ENCODE data around the gene CARS2. TPM values are rescaled to one million over a fixed set of nuclear protein-coding genes. Genes with fewer than 3 reads are reported as not detected.
A peak's percentile ranks its signal among the peaks of the same experiment; 100 is the strongest.
"Not testable (repeated sequence)": the region's sequence is repeated elsewhere in the genome, so short reads cannot be mapped to it uniquely, and the experiment has no call there.

The CARS2 gene
- total RNA-seq, 2 experiments from 2014 or later, result 54.6 to 59.3 TPM

DNA sequence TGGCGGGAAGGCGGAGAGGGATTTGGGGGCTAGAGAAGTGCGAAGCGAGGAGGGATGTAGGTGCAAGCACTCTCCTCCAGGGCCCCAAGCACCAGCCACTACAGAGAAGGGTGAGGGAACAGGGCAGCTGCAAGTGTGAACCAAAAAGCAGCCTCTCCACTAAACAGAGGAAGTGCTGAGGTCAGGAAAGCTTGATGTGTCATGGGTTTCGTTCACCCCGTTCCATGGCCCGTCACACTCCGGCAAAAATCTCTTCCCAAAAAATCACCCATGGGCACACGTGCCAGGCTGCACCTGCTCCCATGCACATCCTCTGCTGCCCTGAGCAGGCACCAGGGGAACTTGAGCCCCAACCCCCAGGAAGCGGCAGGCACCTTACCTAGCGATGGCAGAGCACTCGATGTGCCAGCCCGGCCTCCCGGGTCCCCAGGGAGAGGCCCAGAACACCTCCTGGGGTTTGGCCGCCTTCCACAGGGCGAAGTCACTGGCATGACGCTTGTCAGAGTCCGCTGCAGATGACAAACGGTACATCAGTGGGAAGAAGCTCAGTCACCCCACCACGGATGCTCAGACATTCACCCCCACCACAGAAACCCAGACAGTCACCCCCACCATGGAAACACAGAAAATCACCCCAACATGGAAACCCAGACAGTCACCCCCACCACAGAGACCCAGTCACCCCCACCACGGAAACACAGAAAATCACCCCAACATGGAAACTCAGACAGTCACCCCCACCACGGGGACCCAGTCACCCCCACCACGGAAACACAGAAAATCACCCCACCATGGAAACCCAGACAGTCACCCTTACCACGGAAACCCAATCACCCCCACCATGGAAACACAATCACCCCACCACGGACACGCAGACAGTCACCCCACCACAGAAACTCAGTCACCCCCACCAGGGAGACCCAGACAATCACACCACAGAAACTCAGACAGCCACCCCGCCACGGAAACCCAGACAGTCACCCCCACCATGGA lies 29.0 kb downstream of the CARS2 start:
- Mint-ChIP-seq H3K9me3 (peaks cover 2% of the 10 kb centered on the region), H3K27me3 (no peaks in the 10 kb centered on the region), H3K4me1 (ENCODE audit: low read depth) (peaks cover 21% of the 10 kb centered on the region), H3K4me3 (no peak overlapping the region), H3K36me3 (peaks cover 64% of the 10 kb centered on the region), H3K27ac (no peak overlapping the region)
- CTCF ChIA-PET, result interaction anchor here (0.7 to 1.0 kb wide), 2 partner anchors 143 to 355 kb away, joined by 4 to 5 read pairs; no protein-coding TSS in a partner anchor
- peak; percentile 41 for DNase-seq
- intact Hi-C loops (cut with micrococcal nuclease), result no loop called here
- POLR2A ChIA-PET, result interaction anchor here (0.9 kb wide), 1 partner anchor 39 kb away, joined by 3 read pairs; no protein-coding TSS in a partner anchor

DNA sequence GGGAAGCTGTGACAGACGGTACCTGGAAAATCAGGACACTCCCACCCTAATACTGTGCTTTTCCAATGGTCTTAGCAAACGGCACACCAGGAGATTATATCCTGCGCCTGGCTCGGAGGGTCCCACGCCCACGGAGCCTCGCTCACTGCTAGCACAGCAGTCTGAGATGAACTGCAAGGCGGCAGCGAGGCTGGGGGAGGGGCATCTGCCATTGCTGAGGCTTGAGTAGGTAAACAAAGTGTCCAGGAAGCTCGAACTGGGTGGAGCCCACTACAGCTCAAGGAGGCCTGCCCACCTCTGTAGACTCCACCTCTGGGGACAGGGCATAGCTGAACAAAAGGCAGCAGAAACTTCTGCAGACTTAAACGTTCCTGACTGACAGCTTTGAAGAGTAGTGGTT lies 36.1 kb downstream of the CARS2 start:
- DNase-seq; intact Hi-C loops (cut with micrococcal nuclease); H3K4me3 Mint-ChIP-seq; H3K27ac Mint-ChIP-seq; CTCF ChIA-PET; H3K9me3 Mint-ChIP-seq; H3K4me1 Mint-ChIP-seq (ENCODE audit: low read depth); POLR2A ChIA-PET; H3K27me3 Mint-ChIP-seq: not testable (repeated sequence)
- peaks cover 55% of the 10 kb centered on the region for H3K36me3 Mint-ChIP-seq

DNA sequence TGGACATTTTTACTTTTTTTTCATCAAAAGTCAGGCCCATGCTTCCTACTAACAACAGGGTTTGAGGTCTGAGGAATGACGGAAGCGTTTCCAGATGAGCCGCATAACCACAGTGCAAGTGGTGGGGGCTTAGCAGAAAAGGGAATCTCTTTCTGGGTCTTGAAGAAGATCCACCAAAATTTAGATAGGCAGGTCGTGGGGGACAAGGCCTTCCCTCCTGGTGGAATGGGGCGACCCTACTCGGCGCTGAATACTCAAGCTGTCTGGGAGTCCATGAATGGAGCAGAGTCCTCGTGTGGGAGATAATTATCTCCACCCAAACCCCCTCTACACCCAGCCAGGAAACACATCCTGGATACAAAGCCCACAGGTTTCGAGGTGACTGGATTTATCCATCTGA lies 36.9 kb downstream of the CARS2 start:
- ChIA-PET POLR2A (no interaction called here), CTCF (no interaction called here)
- peaks cover 49% of the 10 kb centered on the region for H3K36me3 Mint-ChIP-seq
- peaks cover 10% of the 10 kb centered on the region for H3K4me1 Mint-ChIP-seq (ENCODE audit: low read depth)
- intact Hi-C loops (cut with micrococcal nuclease), result no loop called here
- DNase-seq, result no peak
- H3K27ac Mint-ChIP-seq, result no peak overlapping the region
- H3K27me3 Mint-ChIP-seq, result no peaks in the 10 kb centered on the region
- no peaks in the 10 kb centered on the region for H3K9me3 Mint-ChIP-seq
- H3K4me3 Mint-ChIP-seq, result no peak overlapping the region

DNA sequence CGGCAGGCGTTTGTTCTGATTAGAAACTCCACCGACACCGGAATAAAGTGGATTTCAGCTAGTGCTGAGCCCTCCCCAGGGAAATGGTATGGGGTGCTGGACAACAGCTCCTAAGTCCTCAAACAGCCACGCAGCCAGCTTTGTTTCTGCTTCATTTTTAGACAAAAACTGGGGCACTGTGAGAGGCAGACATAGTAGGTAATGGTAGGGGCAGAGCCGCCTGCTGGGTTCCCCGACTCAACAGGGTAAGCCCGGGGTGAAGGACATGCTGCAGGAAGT lies 39.7 kb downstream of the CARS2 start:
- intact Hi-C loops (cut with micrococcal nuclease), result no loop called here
- H3K4me1 Mint-ChIP-seq (ENCODE audit: low read depth), result peaks cover 5% of the 10 kb centered on the region
- H3K36me3 Mint-ChIP-seq, result peaks cover 59% of the 10 kb centered on the region
- POLR2A ChIA-PET, result no interaction called here
- H3K27me3 Mint-ChIP-seq, result no peaks in the 10 kb centered on the region
- no peak for DNase-seq
- peaks cover 7% of the 10 kb centered on the region for H3K9me3 Mint-ChIP-seq
- CTCF ChIA-PET, result interaction anchor here (1.0 kb wide), 1 partner anchor 73 kb away, joined by 3 read pairs; no protein-coding TSS in a partner anchor
- H3K4me3 Mint-ChIP-seq, result no peak overlapping the region
- H3K27ac Mint-ChIP-seq, result no peak overlapping the region

DNA sequence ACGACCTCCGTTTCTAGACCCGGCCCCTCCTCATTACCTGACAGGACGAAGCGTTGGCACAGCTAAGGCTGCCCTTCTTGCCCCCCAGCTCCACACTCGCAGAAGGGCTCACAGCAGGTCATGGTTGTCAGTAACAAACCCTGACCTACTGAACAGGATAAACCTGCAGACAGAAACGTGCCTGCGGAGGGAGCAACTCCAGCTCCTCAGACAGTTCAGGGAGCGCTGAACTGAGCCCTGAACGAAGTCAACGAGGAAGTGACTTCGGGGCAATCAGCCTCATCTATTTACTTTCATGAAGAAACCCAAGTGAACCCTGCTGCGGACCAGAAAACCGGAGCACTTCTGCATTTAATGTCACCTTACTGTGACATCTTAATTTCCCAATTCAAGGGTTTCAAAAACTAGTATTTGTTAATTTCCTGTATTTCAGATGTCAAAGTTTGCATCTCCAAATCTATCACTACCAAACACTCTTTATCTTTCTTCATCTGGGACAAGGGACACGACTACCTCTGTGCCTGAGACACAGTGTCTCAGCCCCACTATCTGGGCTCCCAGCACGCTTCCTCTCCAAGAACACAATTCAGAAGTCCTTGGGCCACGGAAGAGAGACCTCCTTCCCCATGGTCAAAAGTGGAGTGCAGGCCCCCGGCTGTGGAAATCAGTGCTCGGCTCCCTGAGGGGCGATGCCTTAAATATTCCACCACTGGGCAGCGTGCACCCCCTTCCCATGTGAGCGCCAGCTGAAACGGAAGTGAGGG lies 40.2 kb downstream of the CARS2 start:
- H3K4me3 Mint-ChIP-seq, result no peak overlapping the region
- H3K36me3 Mint-ChIP-seq, result peaks cover 58% of the 10 kb centered on the region
- ChIA-PET CTCF (interaction anchor here (1.4 kb wide), 1 partner anchor 16 kb away, joined by 3 read pairs; no protein-coding TSS in a partner anchor), POLR2A (no interaction called here)
- DNase-seq, result no peak
- H3K27me3 Mint-ChIP-seq, result no peaks in the 10 kb centered on the region
- intact Hi-C loops (cut with micrococcal nuclease), result no loop called here
- H3K9me3 Mint-ChIP-seq, result peaks cover 8% of the 10 kb centered on the region
- H3K27ac Mint-ChIP-seq, result no peak overlapping the region
- peaks cover under 1% of the 10 kb centered on the region for H3K4me1 Mint-ChIP-seq (ENCODE audit: low read depth)

DNA sequence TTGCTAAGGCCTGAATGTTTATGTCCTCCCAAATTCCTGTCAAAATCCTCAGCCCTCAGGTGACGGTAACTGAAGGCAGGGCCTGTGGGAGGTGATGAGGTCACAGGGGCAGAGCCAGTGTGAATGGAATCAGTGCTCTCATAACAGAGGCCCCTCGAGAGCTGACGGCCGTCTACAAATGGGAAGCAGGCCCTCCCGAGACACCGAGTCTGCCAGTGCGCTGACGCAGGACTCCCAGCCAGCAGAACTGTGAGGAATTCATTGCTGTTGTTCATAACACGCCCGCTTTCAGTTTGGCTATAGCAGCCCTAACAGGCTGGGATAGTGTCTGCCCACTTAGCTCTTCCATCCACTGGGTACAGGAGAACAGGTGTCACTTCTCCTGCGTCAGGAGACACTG lies 41.2 kb downstream of the CARS2 start:
- peaks cover 8% of the 10 kb centered on the region for H3K9me3 Mint-ChIP-seq
- no peak overlapping the region for H3K27ac Mint-ChIP-seq
- CTCF ChIA-PET, result interaction anchor here (1.4 kb wide), 1 partner anchor 17 kb away, joined by 3 read pairs; no protein-coding TSS in a partner anchor
- H3K4me1 Mint-ChIP-seq (ENCODE audit: low read depth), result peaks cover 6% of the 10 kb centered on the region
- peaks cover 60% of the 10 kb centered on the region for H3K36me3 Mint-ChIP-seq
- H3K27me3 Mint-ChIP-seq, result no peaks in the 10 kb centered on the region
- POLR2A ChIA-PET, result no interaction called here
- DNase-seq, result no peak
- intact Hi-C loops (cut with micrococcal nuclease), result no loop called here
- no peak overlapping the region for H3K4me3 Mint-ChIP-seq

DNA sequence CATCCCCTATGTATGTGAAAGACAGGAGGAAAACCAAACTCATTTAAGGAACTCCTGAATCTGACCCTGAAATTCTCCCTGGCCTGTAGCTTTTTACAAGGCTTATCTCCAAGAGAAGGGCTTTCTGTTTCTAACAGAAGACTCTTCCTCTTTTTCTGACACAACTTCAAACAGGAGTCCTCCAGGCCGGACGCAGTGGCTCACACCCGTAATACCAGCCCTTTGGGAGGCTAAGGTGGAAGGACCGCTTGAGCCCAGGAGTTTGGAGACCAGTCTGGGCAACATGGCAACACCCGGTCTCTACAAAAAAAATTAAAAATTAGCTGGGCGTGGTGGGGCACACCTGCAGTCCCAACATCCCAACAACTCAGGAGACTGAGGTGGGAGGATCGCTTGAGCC lies 41.9 kb downstream of the CARS2 start:
- Mint-ChIP-seq H3K27me3 (no peaks in the 10 kb centered on the region), H3K27ac (no peak overlapping the region), H3K4me1 (ENCODE audit: low read depth) (peaks cover 11% of the 10 kb centered on the region), H3K4me3 (no peak overlapping the region), H3K36me3 (peaks cover 61% of the 10 kb centered on the region), H3K9me3 (peaks cover 8% of the 10 kb centered on the region)
- DNase-seq, result no peak
- POLR2A ChIA-PET, result no interaction called here
- CTCF ChIA-PET, result interaction anchor here (1.4 kb wide), 1 partner anchor 17 kb away, joined by 3 read pairs; no protein-coding TSS in a partner anchor
- intact Hi-C loops (cut with micrococcal nuclease), result no loop called here

DNA sequence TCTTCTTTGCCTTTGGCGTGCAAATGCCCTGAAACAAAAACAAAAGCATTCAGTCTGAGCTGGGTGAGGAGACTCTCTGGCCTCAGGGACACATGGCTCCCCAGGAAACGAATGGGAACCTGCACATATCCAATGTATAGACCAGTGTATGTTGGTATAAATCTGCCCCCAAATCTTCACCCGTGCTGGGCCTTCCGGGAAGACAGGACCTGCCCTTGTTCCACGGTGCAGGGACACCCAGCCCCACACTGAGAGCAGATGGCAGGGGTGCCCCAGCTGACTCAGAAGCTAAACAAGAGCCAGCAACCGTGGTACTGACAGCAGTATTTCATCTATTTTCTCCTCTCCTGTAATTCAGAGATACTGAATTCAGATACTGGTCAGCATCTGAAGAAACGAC lies 42.4 kb downstream of the CARS2 start:
- peaks cover 8% of the 10 kb centered on the region for H3K9me3 Mint-ChIP-seq
- no peaks in the 10 kb centered on the region for H3K27me3 Mint-ChIP-seq
- CTCF ChIA-PET, result no interaction called here
- no peak for DNase-seq
- H3K36me3 Mint-ChIP-seq, result peaks cover 58% of the 10 kb centered on the region
- POLR2A ChIA-PET, result no interaction called here
- no peak overlapping the region for H3K27ac Mint-ChIP-seq
- no peak overlapping the region for H3K4me3 Mint-ChIP-seq
- H3K4me1 Mint-ChIP-seq (ENCODE audit: low read depth), result peaks cover 16% of the 10 kb centered on the region
- intact Hi-C loops (cut with micrococcal nuclease), result no loop called here

DNA sequence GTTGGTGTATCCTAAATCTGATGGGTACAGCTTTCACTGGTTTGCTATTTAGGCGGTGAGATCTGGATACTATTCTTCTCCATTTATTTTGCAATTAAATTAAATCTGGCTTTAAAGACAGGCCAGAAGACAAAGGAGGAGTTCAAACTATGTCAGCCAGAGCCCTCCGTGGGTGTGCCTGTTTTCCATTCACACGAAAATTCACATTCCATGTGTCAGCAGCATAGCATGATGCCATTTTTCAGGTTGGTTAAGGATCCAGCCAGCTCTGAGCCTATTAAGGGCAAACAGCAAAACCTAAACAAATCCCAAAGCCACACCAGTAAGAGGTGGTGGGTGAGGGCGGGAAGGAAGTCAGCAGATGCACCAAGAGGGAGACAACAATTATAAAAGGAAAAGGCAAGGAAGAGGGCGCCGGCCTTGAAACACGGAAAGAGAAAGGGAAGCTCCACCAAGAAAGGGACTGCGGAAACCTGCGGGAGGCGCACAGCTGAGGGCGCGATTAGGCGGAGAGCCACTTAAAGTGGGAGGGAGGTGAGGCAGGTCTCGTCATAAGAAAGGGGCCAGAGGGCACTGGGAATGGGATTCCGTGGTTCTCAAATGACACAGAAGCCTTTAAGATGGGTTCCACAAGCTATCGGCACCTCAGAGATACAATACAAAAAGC lies 43.0 kb downstream of the CARS2 start:
- Mint-ChIP-seq H3K9me3 (peaks cover 11% of the 10 kb centered on the region), H3K27me3 (no peaks in the 10 kb centered on the region), H3K4me3 (no peak overlapping the region), H3K36me3 (peaks cover 63% of the 10 kb centered on the region), H3K27ac (no peak overlapping the region), H3K4me1 (ENCODE audit: low read depth) (peaks cover 22% of the 10 kb centered on the region)
- ChIA-PET POLR2A (interaction anchor here (0.7 kb wide), 1 partner anchor 17 kb away, joined by 3 read pairs; no protein-coding TSS in a partner anchor), CTCF (interaction anchor here (0.8 kb wide), 1 partner anchor 156 kb away, joined by 3 read pairs; no protein-coding TSS in a partner anchor)
- no peak for DNase-seq
- intact Hi-C loops (cut with micrococcal nuclease), result no loop called here

DNA sequence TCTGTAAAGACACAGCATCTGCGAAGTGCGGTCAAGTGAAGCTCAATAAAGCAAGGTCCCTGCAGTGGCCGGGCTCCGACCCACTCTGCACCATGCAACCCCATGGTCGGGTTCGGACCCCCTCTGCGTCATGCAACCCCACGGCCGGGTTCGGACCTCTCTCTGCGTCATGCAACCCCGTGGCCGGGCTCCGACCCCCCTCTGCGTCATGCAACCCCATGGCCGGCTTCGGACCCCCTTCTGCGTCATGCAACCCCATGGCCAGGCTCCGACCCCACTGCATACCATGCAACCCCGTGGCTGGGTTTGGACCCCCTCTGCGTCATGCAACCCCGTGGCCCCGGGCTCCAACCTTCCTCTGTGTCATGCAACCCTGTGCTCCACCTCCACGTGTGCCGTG lies 43.8 kb downstream of the CARS2 start:
- intact Hi-C loops (cut with micrococcal nuclease), result no loop called here
- H3K27me3 Mint-ChIP-seq, result no peaks in the 10 kb centered on the region
- H3K9me3 Mint-ChIP-seq, result peaks cover 14% of the 10 kb centered on the region
- ChIA-PET CTCF (no interaction called here), POLR2A (interaction anchor here (0.6 kb wide), 1 partner anchor 53 kb away, joined by 3 read pairs; no protein-coding TSS in a partner anchor)
- H3K4me3 Mint-ChIP-seq, result no peak overlapping the region
- peaks cover 64% of the 10 kb centered on the region for H3K36me3 Mint-ChIP-seq
- H3K4me1 Mint-ChIP-seq (ENCODE audit: low read depth), result peaks cover 24% of the 10 kb centered on the region
- no peak for DNase-seq
- H3K27ac Mint-ChIP-seq, result no peak overlapping the region

DNA sequence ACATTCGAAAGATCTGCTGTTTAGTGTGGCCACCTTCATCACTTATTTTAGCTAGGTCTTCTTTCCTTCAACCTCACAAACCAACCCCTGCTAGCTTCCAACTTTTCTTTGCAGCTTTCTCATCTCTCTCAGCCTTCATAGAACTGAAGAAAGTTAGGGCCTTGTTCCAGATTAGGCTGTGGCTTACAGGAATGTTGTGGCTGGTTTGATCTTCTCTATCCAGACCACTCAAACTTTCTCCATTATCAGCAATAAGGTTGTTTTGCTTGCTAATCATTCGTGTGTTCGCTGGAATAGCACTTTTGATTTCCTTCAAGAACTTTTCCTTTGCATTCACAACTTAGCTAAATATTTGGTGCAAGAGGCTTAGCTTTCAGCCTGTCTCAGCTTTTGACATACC lies 44.7 kb downstream of the CARS2 start:
- H3K27ac Mint-ChIP-seq, result no peak overlapping the region
- H3K4me1 Mint-ChIP-seq (ENCODE audit: low read depth), result peaks cover 29% of the 10 kb centered on the region
- ChIA-PET POLR2A (interaction anchor here (0.6 kb wide), 1 partner anchor 54 kb away, joined by 3 read pairs; no protein-coding TSS in a partner anchor), CTCF (interaction anchor here (0.7 kb wide), 1 partner anchor 157 kb away, joined by 3 read pairs; no protein-coding TSS in a partner anchor)
- no peak overlapping the region for H3K4me3 Mint-ChIP-seq
- no peak for DNase-seq
- intact Hi-C loops (cut with micrococcal nuclease), result no loop called here
- H3K9me3 Mint-ChIP-seq, result peaks cover 14% of the 10 kb centered on the region
- peaks cover 60% of the 10 kb centered on the region for H3K36me3 Mint-ChIP-seq
- H3K27me3 Mint-ChIP-seq, result no peaks in the 10 kb centered on the region
